CMK (cell line): ENCODE measurements around the gene KRTAP10-10.
"Not testable (repeated sequence)": the region's sequence is repeated elsewhere in the genome, so short reads cannot be mapped to it uniquely, and the experiment has no call there.

ENCODE experiments used
- DNase-seq: peaks from one replicate; pipeline ENCODE4 v3.0.0-alpha.2; 2010; ENCODE audit warnings: low read depth

KRTAP10-10 gene

DNA sequence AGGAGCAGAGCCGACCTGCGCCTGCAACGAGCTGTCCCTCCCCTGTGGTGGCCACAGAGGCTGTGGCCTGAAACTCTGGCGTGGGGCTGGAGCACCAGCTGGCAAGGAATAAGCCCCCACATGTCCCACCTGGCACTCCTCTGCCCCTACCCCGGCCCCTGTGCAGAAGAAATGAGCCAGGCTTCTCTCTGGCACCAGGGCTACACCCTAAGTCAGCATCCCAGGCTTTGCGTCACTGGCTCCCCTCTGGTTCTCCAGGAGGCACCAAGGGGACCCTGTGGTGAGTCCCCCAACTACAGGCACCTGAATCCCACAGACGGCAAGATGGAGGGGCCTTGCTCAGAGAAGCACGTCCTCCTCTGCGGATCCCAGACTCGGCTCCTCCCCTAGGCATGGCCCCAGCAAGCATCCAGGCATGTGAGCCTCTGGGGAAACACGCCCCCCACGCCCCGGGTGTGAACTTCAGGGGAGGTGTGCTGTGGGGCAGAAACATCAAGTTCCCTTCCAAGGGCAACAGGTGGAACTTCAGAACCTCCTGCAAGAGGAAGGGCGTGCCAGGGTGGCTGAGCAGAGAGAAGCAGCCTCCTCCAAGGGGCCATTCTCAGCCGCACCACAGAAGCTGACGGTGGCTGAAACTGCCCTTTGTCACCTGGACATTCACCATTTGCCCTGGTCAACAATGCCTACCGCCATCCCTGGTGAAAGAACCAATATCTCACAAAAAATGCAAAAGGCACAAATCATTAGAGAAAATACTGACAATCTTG lies 33.9 kb upstream of the KRTAP10-10 start:
- DNase-seq, result no peak

DNA sequence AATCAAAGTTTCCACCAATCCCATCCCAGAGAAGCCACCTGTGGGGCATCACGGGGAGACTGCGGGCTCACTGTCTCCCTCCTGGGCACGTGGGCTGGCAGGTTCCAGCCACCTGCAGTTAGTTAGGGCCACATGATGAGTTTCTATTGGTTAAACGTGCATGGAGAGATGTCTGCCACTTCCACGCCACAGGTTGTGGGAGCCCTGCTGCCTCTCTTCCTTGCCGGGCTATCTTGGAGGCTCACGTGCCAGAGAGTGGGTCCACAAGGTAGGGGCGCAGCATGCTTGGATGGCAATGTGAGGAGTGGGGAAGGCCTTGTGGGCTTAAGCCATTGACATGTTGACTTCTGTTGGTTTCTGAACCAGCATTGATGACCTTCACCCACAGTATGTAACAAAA lies 33.2 kb upstream of the KRTAP10-10 start:
- DNase-seq, result no peak

- no peak for DNase-seq
These were observed 30.7 kb upstream of the KRTAP10-10 start for GRCh38 chr21:44606495-44606894.

- DNase-seq, result no peak
These were observed 28.0 kb upstream of the KRTAP10-10 start for GRCh38 chr21:44609193-44609592.

DNA sequence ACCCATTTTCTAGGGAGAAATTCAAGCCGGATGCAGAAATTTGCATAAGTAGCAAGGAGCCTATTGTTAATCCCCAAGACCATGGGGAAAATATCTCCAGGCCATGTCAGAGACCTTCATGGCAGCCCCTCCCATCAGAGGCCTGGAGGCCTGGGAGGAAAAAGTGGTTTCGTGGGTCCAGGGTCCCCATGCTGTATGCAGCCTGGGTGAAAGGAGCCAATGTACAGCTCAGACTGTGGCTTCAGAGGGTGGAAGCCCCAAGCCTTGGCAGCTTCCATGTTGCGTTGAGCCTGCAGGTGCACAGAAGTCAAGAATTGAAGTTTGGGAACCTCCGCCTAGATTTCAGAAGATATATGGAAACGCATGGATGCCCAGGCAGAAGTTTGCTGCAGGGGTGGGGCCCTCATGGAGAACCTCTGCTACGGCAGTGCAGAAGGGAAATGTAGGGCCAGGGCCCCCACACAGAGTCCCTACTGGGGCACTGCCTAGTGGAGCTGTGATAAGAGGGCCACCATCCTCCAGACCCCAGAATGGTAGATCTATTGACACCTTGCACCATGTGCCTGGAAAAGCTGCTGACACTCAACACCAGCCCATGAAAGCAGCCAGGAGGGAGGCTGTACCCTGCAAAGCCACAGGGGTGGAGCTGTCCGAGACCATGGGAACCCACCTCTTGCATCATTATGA lies 26.9 kb upstream of the KRTAP10-10 start:
- DNase-seq, result not testable (repeated sequence)

- DNase-seq, result no peak
These were observed 25.6 kb upstream of the KRTAP10-10 start for GRCh38 chr21:44611551-44611950.

- DNase-seq, result no peak
These were observed 25.1 kb upstream of the KRTAP10-10 start, which contains the start of gene KRTAP10-8 for GRCh38 chr21:44612029-44612486. Gene KRTAP10-8, plus strand, starts transcription at chr21:44612079. Its CDS starts 22 bp downstream, at chr21:44612101.

GRCh38 chr21:44612669-44613229 lies 24.4 kb upstream of the KRTAP10-10 start:
- DNase-seq, result no peak

DNA sequence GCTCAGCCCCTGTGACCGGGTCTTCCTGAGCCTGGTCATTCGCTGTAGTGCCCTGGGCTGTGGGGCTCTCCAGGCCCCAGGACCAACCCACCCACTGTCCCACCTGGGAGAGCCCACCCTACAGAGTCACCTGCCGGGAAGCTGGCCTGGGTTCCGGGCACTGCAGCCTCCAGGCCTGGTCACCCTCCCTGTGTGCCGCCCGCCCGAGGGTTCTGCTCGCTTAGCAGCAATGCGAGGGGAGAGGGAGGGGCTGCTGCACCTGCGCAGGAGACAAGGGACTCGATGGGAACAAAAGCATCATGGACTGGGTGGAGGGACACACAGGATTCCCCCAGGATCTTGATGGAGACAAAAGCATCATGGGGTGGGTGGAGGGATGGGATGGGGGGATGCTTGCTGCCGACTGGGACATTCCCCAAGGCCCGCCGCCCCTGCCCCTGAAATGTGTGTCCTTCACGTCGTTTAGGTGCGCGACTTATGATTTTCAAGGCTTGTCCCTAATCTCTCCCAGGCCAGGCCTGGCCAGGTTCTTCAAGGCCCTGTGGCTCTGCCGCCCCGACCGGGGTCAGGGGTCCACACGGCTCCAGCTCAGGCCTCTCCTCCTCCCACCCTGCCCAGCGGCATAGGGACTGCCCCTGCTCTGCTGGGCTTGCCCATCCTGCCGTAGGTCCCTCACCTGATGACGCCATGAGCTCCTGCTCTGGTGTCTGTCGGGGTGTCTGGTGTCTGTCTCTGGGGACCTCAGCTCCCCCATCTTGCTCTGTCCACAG lies 23.6 kb upstream of the KRTAP10-10 start:
- no peak for DNase-seq

GRCh38 chr21:44614161-44614631 lies 23.0 kb upstream of the KRTAP10-10 start:
- no peak for DNase-seq

- no peak for DNase-seq
These were observed 22.2 kb upstream of the KRTAP10-10 start for GRCh38 chr21:44614961-44615391.

- no peak for DNase-seq
These were observed 21.7 kb upstream of the KRTAP10-10 start for GRCh38 chr21:44615466-44615865.

- no peak for DNase-seq
These were observed 21.1 kb upstream of the KRTAP10-10 start for GRCh38 chr21:44615911-44616590.

DNA sequence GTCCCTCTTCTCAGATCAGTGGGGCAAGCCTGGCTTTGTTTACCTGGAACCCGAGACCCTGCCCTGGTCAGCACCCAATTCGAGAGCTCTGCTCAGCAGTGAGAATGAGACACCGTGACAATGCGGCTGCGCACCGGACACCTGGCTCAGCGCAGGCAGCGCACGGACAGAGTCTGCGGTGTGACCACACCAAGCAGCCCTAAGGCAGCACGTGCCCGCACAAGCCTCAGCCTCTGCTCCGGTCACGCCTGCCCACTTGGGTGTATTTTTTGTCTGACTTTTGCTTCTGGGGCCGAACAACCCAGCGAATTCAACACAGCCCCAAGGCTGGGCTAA lies 20.6 kb upstream of the KRTAP10-10 start:
- DNase-seq, result no peak

- no peak for DNase-seq
These were observed 20.1 kb upstream of the KRTAP10-10 start for GRCh38 chr21:44617071-44617501.

- no peak for DNase-seq
These were observed 18.7 kb upstream of the KRTAP10-10 start for GRCh38 chr21:44618504-44618903.

DNA sequence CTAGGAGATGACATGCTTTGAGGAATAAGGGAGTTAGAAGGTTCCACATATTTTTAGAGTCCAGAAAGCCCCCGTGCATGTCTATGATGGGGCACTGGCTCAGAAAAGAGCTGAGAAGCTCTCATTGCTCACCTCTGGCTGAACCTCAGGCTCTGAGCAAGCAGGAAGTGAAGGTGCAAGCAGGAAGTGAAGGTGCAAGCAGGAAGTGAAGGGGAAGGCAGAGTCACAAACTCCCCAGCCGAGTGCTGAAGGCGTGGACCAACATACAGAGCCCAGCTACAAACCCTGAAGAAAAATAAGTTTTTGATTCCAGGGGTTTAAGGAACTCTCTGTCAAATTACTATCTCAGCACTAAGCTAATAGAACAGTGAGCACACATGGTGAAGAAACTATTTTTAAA lies 18.2 kb upstream of the KRTAP10-10 start:
- DNase-seq, result no peak

- DNase-seq, result no peak
These were observed 17.3 kb upstream of the KRTAP10-10 start for GRCh38 chr21:44619886-44620285.

DNA sequence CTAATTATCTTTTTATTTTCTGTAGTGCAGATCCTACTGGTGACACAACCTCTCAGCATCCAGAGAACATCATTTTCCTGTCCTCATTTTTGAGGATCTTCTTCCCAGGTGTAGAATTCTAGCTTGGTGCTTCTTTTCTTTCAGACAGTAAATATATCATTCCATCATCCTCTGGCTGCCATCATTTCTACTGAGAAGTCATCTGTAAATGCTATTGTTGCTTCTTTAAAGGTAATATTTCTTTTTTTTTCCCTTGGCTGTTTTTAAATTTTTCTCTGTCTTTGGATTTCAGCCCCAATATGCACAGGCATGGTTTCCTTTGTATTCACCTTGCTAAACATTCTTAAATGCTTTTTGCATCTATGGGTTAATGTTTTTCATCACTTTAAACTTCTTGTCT lies 13.6 kb upstream of the KRTAP10-10 start:
- DNase-seq, result no peak

DNA sequence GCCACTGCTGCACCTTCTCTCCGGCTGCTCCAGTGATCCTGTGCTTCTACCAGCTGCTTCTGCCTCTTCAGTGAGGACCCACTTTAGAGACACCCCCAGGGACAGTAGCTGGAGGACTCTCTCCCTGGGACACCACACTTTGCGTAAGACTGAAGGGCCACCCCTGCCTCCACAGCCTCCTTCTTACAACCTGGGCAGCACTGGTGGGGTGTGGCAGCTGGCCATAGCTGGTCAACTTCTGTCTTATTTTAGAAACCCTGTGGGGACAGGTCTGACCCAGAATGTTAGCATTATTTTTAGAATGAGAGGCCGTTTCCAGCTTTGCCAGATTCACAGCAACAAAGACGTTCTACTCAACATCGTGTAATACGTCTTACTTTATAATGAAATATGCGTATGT lies 11.4 kb upstream of the KRTAP10-10 start:
- DNase-seq, result no peak

DNA sequence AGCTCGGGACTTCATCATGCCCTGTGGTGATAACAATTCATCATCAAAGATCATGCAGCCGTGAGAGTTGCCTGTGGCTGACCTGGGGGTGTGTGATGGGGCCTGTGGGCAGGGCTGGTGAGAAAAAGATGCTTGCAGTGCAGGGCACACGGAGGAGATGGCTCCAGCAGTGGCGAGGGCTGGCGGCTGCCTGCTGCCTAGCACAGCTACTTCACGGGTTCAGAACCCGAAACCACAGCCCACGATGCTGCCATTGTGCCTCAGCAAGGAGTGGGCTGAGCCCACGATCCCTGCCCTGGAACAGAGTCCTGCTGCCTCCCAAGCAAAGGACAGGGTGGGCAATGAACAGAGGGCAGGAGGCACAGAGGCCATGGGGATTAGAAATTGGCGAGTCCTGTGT lies 10.9 kb upstream of the KRTAP10-10 start:
- no peak for DNase-seq
